OCI-LY7 (cell line): Measurements from ENCODE around the gene NFE2L1. TPM values are rescaled to one million over a fixed set of nuclear protein-coding genes. Genes with fewer than 3 reads are reported as not detected.

Source experiments
- BruUV-seq: library from RNA; stranded (reverse); fragments of 400-500 nt; replicated peaks from 2 replicates; lab custom pipeline; 2021; lab: Mats Ljungman, UMichigan
- CTCF ChIA-PET: fragments of 300-600 bp; sonication (Branson Sonifier 250); formaldehyde crosslinking; loops from one replicate; lab custom pipeline; 2022; ENCODE audit warnings: antibody characterized with exemption; ENCODE audit not compliant: unreplicated experiment; lab: Charles Lee
- POLR2A ChIA-PET: fragments of 300-600 bp; sonication (Branson Sonifier 250); formaldehyde crosslinking; loops from one replicate; lab custom pipeline; 2022; ENCODE audit warnings: antibody characterized with exemption; lab: Charles Lee
- DNase-seq: peaks from one replicate; pipeline ENCODE4 v3.0.0-alpha.2; 2015; ENCODE audit warnings: low spot score
- H2AFZ ChIP-seq: fragments of 200-600 bp; sonication (generic), shearing (Covaris generic); 2 replicates; pipeline ENCODE4 v1.6.1; 2014; ENCODE audit warnings: mild to moderate bottlenecking, antibody characterized with exemption, low read length, moderate library complexity
- H3K27ac ChIP-seq: fragments of 200-600 bp; sonication (generic); 2 replicates; pipeline ENCODE4 v1.5.1; 2014; ENCODE audit warnings: mixed run types, low read depth, mild to moderate bottlenecking, moderate library complexity, low read length, inconsistent platforms; ENCODE audit not compliant: poor library complexity, severe bottlenecking
- H3K36me3 ChIP-seq: fragments of 200-600 bp; sonication (generic); 2 replicates; pipeline ENCODE4 v1.6.1; 2014; ENCODE audit warnings: mild to moderate bottlenecking, antibody characterized with exemption, low read length, moderate library complexity, mixed read lengths; ENCODE audit not compliant: insufficient read depth
- H3K4me1 ChIP-seq: fragments of 200-600 bp; sonication (generic); 2 replicates; pipeline ENCODE4 v1.5.1; 2014; ENCODE audit warnings: mild to moderate bottlenecking, low read length; ENCODE audit not compliant: insufficient read depth, poor library complexity, severe bottlenecking
- H3K4me2 ChIP-seq: fragments of 200-600 bp; sonication (generic); 2 replicates; pipeline ENCODE4 v1.6.1; 2014; ENCODE audit warnings: mild to moderate bottlenecking, low read length
- H3K4me3 ChIP-seq: fragments of 200-600 bp; sonication (generic); 2 replicates; pipeline ENCODE4 v1.5.1; 2014; ENCODE audit warnings: mild to moderate bottlenecking, low read depth, low read length; ENCODE audit not compliant: poor library complexity, severe bottlenecking
- H3K79me2 ChIP-seq: fragments of 200-600 bp; sonication (generic); 2 replicates; pipeline ENCODE4 v1.6.1; 2016; ENCODE audit warnings: low read depth, mild to moderate bottlenecking, low read length, moderate library complexity, mixed read lengths; ENCODE audit not compliant: insufficient read depth
- H3K9me2 ChIP-seq: fragments of 200-600 bp; sonication (generic); 2 replicates; pipeline ENCODE4 v1.6.1; 2016; ENCODE audit warnings: mild to moderate bottlenecking, low read length, mixed read lengths; ENCODE audit not compliant: insufficient read depth
- H3K9me3 ChIP-seq: fragments of 200-600 bp; sonication (generic); 2 replicates; pipeline ENCODE4 v1.6.1; 2014; ENCODE audit warnings: mild to moderate bottlenecking, mixed run types, low read length, mixed read lengths
- H4K20me1 ChIP-seq: fragments of 200-600 bp; sonication (generic); 2 replicates; pipeline ENCODE4 v1.6.1; 2014; ENCODE audit warnings: mild to moderate bottlenecking, antibody characterized with exemption, low read length, moderate library complexity, mixed read lengths; ENCODE audit not compliant: insufficient read depth
- EZH2phosphoT487 ChIP-seq: fragments of 200-600 bp; sonication (generic); IDR thresholded peaks from 2 replicates; pipeline ENCODE4 v1.6.1; 2018; ENCODE audit warnings: low read depth, borderline replicate concordance, mild to moderate bottlenecking, mixed run types, antibody characterized with exemption, low read length, moderate library complexity, mixed read lengths
- intact Hi-C: fragments of 100-400 bp; cut with micrococcal nuclease; formaldehyde crosslinking; loops from one replicate; pipeline ENCODE4 v1.10.0; 2022; ENCODE audit not compliant: unreplicated experiment
- total RNA-seq, 2 experiments: library from RNA; depleted of rRNA in 1 of 2; stranded (reverse); fragments of >200 nt in 1 of 2; shearing (Covaris generic) in 1 of 2; gene quantifications; 2 replicates each; pipeline ENCODE4 v1.2.3, GENCODE V29; 2014 to 2022
- TF ChIP-seq, protein P1 (sequence below): fragments of 200-600 bp; sonication (generic); conservative IDR thresholded peaks from 2 replicates; pipeline ENCODE4 v1.5.1; 2014; ENCODE audit warnings: mild to moderate bottlenecking, antibody characterized with exemption, low read length, moderate library complexity, mixed read lengths

NFE2L1 gene
- total RNA-seq, 2 experiments from 2014 or later, result 42.3 to 106 TPM

DNA sequence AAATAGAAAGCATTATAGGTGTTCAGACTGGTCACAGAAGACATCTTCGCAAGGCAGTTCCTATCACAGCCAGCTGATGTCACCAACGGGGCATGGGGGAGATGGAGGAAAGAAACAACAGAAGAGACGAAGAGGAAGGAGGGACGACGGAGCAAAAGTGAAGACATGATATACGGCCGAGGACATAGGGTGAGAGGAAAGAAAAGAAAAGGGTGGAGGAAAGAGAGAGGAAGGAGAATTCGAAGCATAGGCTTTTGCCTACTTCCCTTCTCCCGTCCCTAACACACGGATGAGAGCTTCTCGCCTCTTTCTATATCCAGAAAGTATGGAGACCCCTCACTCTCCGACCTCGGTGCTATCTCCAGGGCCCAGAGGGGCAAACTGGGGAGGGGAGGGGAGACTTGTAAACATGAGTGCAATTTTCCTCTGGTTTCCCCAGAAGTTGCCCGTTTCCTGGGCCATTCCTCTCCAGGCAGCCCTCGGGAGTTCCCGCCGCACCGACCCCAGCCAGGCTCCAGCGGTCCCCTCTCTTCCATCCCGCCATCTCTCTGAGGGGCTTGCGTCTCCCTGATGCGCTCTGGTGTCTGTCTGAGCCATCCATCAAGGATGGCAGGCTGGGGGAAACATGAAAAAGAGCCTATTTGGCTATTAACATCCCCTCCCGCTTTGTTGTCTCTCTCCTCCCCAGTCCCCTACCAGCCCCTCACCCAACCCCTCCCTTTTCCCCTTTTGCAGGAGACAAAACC lies 36.6 kb upstream of the NFE2L1 start:
- Histone ChIP-seq H3K79me2 (no peaks in the 10 kb centered on the region), H3K4me1 (peaks cover 19% of the 10 kb centered on the region), H2AFZ (peak overlapping the region; percentile 94), H3K9me3 (no peaks in the 10 kb centered on the region), H3K36me3 (no peaks in the 10 kb centered on the region), H3K9me2 (no peaks in the 10 kb centered on the region), H3K27ac (peak overlapping the region; percentile 7), H4K20me1 (no peaks in the 10 kb centered on the region), H3K4me2 (peak overlapping the region; percentile 78), H3K4me3 (peak overlapping the region; percentile 66)
- CTCF ChIA-PET, result no interaction called here
- no peak for TF ChIP-seq EZH2phosphoT487
- TF ChIP-seq, protein P1, sequence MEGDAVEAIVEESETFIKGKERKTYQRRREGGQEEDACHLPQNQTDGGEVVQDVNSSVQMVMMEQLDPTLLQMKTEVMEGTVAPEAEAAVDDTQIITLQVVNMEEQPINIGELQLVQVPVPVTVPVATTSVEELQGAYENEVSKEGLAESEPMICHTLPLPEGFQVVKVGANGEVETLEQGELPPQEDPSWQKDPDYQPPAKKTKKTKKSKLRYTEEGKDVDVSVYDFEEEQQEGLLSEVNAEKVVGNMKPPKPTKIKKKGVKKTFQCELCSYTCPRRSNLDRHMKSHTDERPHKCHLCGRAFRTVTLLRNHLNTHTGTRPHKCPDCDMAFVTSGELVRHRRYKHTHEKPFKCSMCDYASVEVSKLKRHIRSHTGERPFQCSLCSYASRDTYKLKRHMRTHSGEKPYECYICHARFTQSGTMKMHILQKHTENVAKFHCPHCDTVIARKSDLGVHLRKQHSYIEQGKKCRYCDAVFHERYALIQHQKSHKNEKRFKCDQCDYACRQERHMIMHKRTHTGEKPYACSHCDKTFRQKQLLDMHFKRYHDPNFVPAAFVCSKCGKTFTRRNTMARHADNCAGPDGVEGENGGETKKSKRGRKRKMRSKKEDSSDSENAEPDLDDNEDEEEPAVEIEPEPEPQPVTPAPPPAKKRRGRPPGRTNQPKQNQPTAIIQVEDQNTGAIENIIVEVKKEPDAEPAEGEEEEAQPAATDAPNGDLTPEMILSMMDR, result peak; percentile 85
- intact Hi-C loops, result loop anchor here (2.0 kb wide), 1 partner anchor 33 kb away; no protein-coding TSS in a partner anchor
- POLR2A ChIA-PET, result interaction anchor here (0.7 to 1.0 kb wide), 2 partner anchors 39 to 129 kb away, joined by 3 read pairs; no protein-coding TSS in a partner anchor
- BruUV-seq, result no TSS peak
- DNase-seq, result peak; percentile 79

DNA sequence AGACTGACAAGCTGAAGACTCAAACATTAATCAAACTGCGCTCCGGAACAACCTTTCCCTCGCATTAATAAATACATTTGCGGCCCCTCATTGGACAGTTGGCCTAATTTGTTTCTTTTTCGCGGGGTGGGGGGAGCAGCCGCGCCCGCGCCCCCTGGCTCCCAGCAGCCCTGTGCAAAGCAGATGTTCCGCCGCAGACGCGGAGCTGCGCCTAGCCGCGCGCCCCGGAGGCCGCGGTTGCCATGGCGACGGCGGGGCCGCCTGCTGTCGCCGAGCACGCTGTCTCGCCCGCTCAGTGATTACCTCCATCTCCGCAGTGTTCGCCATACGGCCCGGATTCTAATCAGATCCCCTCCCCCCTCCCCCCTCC lies 36.0 kb upstream of the NFE2L1 start:
- Histone ChIP-seq H3K4me3 (peak overlapping the region; percentile 66), H3K36me3 (no peaks in the 10 kb centered on the region), H4K20me1 (no peaks in the 10 kb centered on the region), H3K9me2 (no peaks in the 10 kb centered on the region), H3K4me2 (peak overlapping the region; percentile 78), H3K4me1 (peaks cover 20% of the 10 kb centered on the region), H2AFZ (peak overlapping the region; percentile 94), H3K27ac (peak overlapping the region; percentile 7), H3K79me2 (no peaks in the 10 kb centered on the region), H3K9me3 (no peaks in the 10 kb centered on the region)
- peak; percentile 89 for DNase-seq
- POLR2A ChIA-PET, result no interaction called here
- TF ChIP-seq, protein P1, result 0 out of 2 replicates have a peak, but pooled peaks have one; percentile 29
- TF ChIP-seq EZH2phosphoT487, result no peak
- CTCF ChIA-PET, result no interaction called here
- intact Hi-C loops, result no loop called here
- BruUV-seq, result no TSS peak

DNA sequence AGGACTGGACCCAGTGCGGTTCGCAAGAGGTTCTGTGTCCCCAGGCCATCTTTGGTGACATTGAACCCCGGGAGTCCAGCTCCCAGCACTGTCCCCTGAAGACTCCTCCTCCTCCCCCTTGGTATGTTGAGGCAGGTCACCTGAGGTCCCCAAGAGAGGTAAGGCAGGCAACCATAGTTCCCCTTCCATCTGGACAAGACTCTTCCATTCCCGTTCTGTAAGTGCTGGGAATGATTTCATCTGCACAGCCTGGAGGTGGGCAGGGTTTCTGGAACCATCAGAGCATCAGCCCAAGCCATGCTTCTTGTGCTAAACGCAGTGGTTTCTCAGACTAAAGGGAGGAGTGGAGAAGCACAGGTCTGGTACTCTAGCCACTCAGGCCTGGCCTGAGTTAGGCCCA lies 35.5 kb upstream of the NFE2L1 start:
- no peak overlapping the region for H3K4me3 ChIP-seq
- BruUV-seq, result no TSS peak
- POLR2A ChIA-PET, result no interaction called here

More for the DNA sequence above, 35.5 kb upstream of the NFE2L1 start:
- no peak for DNase-seq
- Histone ChIP-seq H3K9me2 (no peaks in the 10 kb centered on the region), H3K9me3 (no peaks in the 10 kb centered on the region), H2AFZ (no peak overlapping the region), H3K36me3 (no peaks in the 10 kb centered on the region), H3K4me1 (peaks cover 25% of the 10 kb centered on the region), H3K4me2 (peak overlapping the region; percentile 78), H4K20me1 (no peaks in the 10 kb centered on the region), H3K27ac (no peak overlapping the region), H3K79me2 (no peaks in the 10 kb centered on the region)
- intact Hi-C loops, result no loop called here
- CTCF ChIA-PET, result no interaction called here
- TF ChIP-seq, protein P1, result no peak
- no peak for TF ChIP-seq EZH2phosphoT487
